Hepatocyte (in vitro differentiated cells): Measurements from ENCODE around the gene CEP131.

ENCODE experiments used
- CTCF ChIP-seq: fragments of 200-600 bp; sonication (generic); IDR thresholded peaks from 2 replicates; pipeline ENCODE4 v1.5.1; 2016; ENCODE audit warnings: antibody characterized with exemption, mild to moderate bottlenecking; ENCODE audit not compliant: poor library complexity
- EZH2 ChIP-seq: fragments of 200-600 bp; sonication (generic); IDR thresholded peaks from 2 replicates; pipeline ENCODE4 v1.6.1; 2016; ENCODE audit warnings: antibody characterized with exemption, mild to moderate bottlenecking, borderline replicate concordance
- EZH2phosphoT487 ChIP-seq: fragments of 200-600 bp; sonication (generic); IDR thresholded peaks from one replicate; pipeline ENCODE4 v1.6.1; 2018; ENCODE audit warnings: antibody characterized with exemption, mild to moderate bottlenecking, low read depth, moderate library complexity; ENCODE audit not compliant: unreplicated experiment, severe bottlenecking

- TF ChIP-seq CTCF (no peak), EZH2 (no peak), EZH2phosphoT487 (no peak)
Observed at GRCh38 chr17:81221842-81222619, 734 bp downstream of the CEP131 start.
